ENCODE data around the gene KIAA1671.

KIAA1671 gene

DNA sequence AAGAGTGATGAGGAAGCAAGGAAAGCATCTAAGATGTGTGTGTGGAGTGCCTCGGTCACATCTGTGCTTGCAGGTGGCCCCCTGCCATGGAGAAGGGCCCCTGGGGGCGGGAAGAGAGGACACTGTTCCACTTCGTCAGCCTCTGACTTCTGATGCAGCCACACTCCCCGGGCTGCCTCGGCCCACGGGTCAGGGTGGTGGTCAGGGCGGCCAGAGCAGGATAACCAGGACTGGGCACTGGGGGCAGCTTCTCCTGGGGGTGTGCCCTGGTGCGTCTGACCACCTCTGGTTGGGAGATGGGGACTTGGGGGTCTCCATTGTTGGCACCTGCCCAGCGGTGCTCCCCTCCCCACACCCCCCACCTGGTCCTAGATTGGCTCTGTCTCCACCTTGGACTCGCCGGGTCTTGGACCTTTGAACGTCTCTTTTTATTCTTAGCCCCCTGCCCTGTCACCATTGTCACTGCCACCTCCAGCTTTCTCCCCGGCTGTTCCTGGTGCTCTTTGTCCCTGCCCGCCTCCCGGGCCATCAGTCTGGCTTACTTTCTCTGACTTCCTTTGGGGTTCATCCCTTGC is 114.4 kb downstream of the KIAA1671 start:
- peaks cover 47% of the 10 kb centered on the region for H3K4me1 ChIP-seq (ENCODE audit: low read depth, poor library complexity, severe bottlenecking)
- H3K9ac ChIP-seq = no peak overlapping the region
- peak overlapping the region; percentile 85; the same call in 1 of the 2 replicates for H3K27ac ChIP-seq
- no peak overlapping the region for H3K4me3 ChIP-seq (IDR thresholded peaks at IDR 0.05; ENCODE audit: insufficient read depth, low read depth, low read length)
- no peaks in the 10 kb centered on the region for H3K27me3 ChIP-seq (ENCODE audit: insufficient read depth, low read depth)
- H3K36me3 ChIP-seq (ENCODE audit: insufficient read depth) = no peaks in the 10 kb centered on the region
- no peak overlapping the region; the same call in 1 of the 2 replicates for H3K4me2 ChIP-seq
- peak overlapping the region; percentile 73 for H2AFZ ChIP-seq (ENCODE audit: low read depth)
- H4K20me1 ChIP-seq (ENCODE audit: insufficient read depth) = no peaks in the 10 kb centered on the region
- TF ChIP-seq, protein P1, sequence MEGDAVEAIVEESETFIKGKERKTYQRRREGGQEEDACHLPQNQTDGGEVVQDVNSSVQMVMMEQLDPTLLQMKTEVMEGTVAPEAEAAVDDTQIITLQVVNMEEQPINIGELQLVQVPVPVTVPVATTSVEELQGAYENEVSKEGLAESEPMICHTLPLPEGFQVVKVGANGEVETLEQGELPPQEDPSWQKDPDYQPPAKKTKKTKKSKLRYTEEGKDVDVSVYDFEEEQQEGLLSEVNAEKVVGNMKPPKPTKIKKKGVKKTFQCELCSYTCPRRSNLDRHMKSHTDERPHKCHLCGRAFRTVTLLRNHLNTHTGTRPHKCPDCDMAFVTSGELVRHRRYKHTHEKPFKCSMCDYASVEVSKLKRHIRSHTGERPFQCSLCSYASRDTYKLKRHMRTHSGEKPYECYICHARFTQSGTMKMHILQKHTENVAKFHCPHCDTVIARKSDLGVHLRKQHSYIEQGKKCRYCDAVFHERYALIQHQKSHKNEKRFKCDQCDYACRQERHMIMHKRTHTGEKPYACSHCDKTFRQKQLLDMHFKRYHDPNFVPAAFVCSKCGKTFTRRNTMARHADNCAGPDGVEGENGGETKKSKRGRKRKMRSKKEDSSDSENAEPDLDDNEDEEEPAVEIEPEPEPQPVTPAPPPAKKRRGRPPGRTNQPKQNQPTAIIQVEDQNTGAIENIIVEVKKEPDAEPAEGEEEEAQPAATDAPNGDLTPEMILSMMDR (conservative IDR thresholded peaks at IDR 0.05; ENCODE audit: low read depth, low read length) = no peak
- no peaks in the 10 kb centered on the region for H3K79me2 ChIP-seq (ENCODE audit: insufficient read depth, low read depth)

DNA sequence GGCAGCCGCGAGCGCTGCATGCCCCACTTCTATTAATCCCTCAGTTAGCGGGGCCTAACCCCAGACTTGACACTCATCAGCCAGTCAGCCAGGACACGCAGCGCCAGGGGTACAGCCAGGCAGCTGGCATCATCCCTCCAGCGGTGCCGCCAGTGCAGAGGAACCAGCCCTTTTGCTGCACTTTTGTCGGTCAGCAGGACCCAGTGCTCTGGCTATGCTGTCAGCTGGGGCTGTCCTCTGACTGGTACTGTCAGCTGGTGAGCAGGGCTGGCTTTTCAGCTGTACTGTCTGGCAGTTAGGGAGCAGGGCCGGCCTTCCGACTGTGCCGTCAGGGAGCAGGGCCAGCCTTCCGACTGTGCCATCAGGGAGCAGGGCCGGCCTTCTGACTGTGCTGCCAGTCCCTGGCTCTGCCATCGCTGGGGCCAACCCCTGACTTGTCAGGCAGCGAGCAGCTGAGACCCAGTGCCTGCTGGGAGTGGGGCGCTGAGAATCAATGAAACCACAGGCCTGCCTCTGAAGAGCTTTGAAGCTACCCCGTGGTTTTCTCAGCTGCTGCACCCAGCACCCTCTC is 115.4 kb downstream of the KIAA1671 start:
- no peaks in the 10 kb centered on the region for H3K27me3 ChIP-seq (ENCODE audit: insufficient read depth, low read depth)
- H3K9ac ChIP-seq = peak overlapping the region; percentile 33; the same call in 1 of the 2 replicates
- H2AFZ ChIP-seq (ENCODE audit: low read depth) = peak overlapping the region; percentile 73
- no peaks in the 10 kb centered on the region for H4K20me1 ChIP-seq (ENCODE audit: insufficient read depth)
- peak overlapping the region; percentile 85 for H3K27ac ChIP-seq
- peaks cover 47% of the 10 kb centered on the region for H3K4me1 ChIP-seq (ENCODE audit: low read depth, poor library complexity, severe bottlenecking)
- no peak overlapping the region for H3K4me3 ChIP-seq (IDR thresholded peaks at IDR 0.05; ENCODE audit: insufficient read depth, low read depth, low read length)
- H3K4me2 ChIP-seq = peak overlapping the region; percentile 96
- TF ChIP-seq, protein P1 (conservative IDR thresholded peaks at IDR 0.05; ENCODE audit: low read depth, low read length) = no peak
- no peaks in the 10 kb centered on the region for H3K36me3 ChIP-seq (ENCODE audit: insufficient read depth)
- no peaks in the 10 kb centered on the region for H3K79me2 ChIP-seq (ENCODE audit: insufficient read depth, low read depth)

DNA sequence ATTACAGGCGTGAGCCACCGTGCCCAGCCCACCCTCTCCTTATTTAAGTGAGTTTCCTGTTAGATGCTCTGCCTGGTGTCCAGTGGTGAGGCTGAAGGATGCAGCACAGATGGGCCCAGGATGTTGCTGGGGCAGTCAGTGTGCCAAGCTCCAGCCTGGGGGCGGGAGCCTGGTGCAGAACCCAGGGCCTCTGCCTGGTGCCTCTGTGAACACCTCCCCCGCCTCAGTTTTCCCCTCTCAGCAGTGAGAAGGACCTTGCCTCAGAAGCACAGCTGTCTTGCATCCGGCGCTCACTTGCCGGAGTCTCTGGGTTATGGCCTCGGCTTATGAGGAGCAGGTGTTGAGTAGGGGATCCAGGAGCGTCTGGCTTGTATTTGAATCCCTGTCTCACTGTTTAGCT is 116.2 kb downstream of the KIAA1671 start:
- Histone ChIP-seq H4K20me1 (ENCODE audit: insufficient read depth) (no peaks in the 10 kb centered on the region), H3K9ac (peak overlapping the region; percentile 42), H3K4me1 (ENCODE audit: low read depth, poor library complexity, severe bottlenecking) (peaks cover 47% of the 10 kb centered on the region), H3K36me3 (ENCODE audit: insufficient read depth) (no peaks in the 10 kb centered on the region), H3K4me3 (IDR thresholded peaks at IDR 0.05; ENCODE audit: insufficient read depth, low read depth, low read length) (no peak overlapping the region), H3K27ac (peak overlapping the region; percentile 85), H3K79me2 (ENCODE audit: insufficient read depth, low read depth) (no peaks in the 10 kb centered on the region), H3K4me2 (peak overlapping the region; percentile 96), H3K27me3 (ENCODE audit: insufficient read depth, low read depth) (no peaks in the 10 kb centered on the region), H2AFZ (ENCODE audit: low read depth) (peak overlapping the region; percentile 73)
- TF ChIP-seq, protein P1 (conservative IDR thresholded peaks at IDR 0.05; ENCODE audit: low read depth, low read length) = no peak

DNA sequence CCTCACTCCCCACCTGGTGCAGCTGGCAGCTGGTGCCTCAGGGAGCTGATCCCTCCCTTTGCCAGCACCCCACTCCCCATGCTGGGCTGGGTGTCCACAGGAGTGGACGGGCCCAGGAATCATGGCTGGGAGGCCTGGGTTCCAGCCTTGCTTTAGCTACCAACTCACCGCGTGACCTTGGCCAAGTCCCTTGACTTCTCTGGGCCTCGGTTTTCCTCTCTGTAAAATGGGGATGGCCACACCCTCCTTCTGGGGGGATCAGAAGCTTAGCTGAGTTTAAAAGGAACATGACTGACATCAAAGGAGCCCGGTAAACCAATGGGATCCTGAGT is 116.9 kb downstream of the KIAA1671 start:
- Histone ChIP-seq H3K27me3 (ENCODE audit: insufficient read depth, low read depth) (no peaks in the 10 kb centered on the region), H3K4me1 (ENCODE audit: low read depth, poor library complexity, severe bottlenecking) (peaks cover 47% of the 10 kb centered on the region), H3K36me3 (ENCODE audit: insufficient read depth) (no peaks in the 10 kb centered on the region), H3K4me2 (peak overlapping the region; percentile 96), H2AFZ (ENCODE audit: low read depth) (no peak overlapping the region), H3K79me2 (ENCODE audit: insufficient read depth, low read depth) (no peaks in the 10 kb centered on the region), H4K20me1 (ENCODE audit: insufficient read depth) (no peaks in the 10 kb centered on the region), H3K4me3 (IDR thresholded peaks at IDR 0.05; ENCODE audit: insufficient read depth, low read depth, low read length) (no peak overlapping the region), H3K27ac (peak overlapping the region; percentile 85), H3K9ac (peak overlapping the region; percentile 42; the same call in 1 of the 2 replicates)
- TF ChIP-seq, protein P1 (conservative IDR thresholded peaks at IDR 0.05; ENCODE audit: low read depth, low read length) = no peak

Data from KMS-11 (cell line).